OCI-M2 (cell line): ENCODE data around the gene LRRC8A.
"Not testable (repeated sequence)": the region's sequence is repeated elsewhere in the genome, so short reads cannot be mapped to it uniquely, and the experiment has no call there.

ENCODE experiments used
- DNase-seq: peaks from one replicate; lab custom pipeline; 2025; ENCODE audit not compliant: unreplicated experiment; lab: John Stamatoyannopoulos, UW

The LRRC8A gene

GRCh38 chr9:128863647-128864046, 18.3 kb upstream of the LRRC8A start:
- peak; percentile 40 for DNase-seq

GRCh38 chr9:128870128-128870940, 11.6 kb upstream of the LRRC8A start:
- DNase-seq = no peak

- DNase-seq = not testable (repeated sequence)
Measured at GRCh38 chr9:128870941-128871265, 11.0 kb upstream of the LRRC8A start.

GRCh38 chr9:128877852-128878251, 4.1 kb upstream of the LRRC8A start:
- DNase-seq = no peak

GRCh38 chr9:128882677-128883603, 1.0 kb downstream of the LRRC8A start:
- peak; percentile 11 for DNase-seq

- no peak for DNase-seq
Measured at GRCh38 chr9:128884164-128884563, 2.2 kb downstream of the LRRC8A start.

- no peak for DNase-seq
Measured at GRCh38 chr9:128885376-128885775, 3.4 kb downstream of the LRRC8A start.

- no peak for DNase-seq
Measured at GRCh38 chr9:128885798-128886197, 3.9 kb downstream of the LRRC8A start.

- DNase-seq = no peak
Measured at GRCh38 chr9:128886211-128886891, 4.4 kb downstream of the LRRC8A start.

GRCh38 chr9:128887049-128887448, 5.1 kb downstream of the LRRC8A start:
- no peak for DNase-seq

- DNase-seq = no peak
Measured at GRCh38 chr9:128887914-128888350, 6.0 kb downstream of the LRRC8A start.

- no peak for DNase-seq
Measured at GRCh38 chr9:128891321-128892220, 9.6 kb downstream of the LRRC8A start.

GRCh38 chr9:128892221-128892921, 10.4 kb downstream of the LRRC8A start:
- no peak for DNase-seq

GRCh38 chr9:128893354-128893753, 11.4 kb downstream of the LRRC8A start:
- no peak for DNase-seq

- no peak for DNase-seq
Measured at GRCh38 chr9:128894764-128895163, 12.8 kb downstream of the LRRC8A start.

- no peak for DNase-seq
Measured at GRCh38 chr9:128895556-128895955, 13.6 kb downstream of the LRRC8A start.

GRCh38 chr9:128898382-128898781, 16.4 kb downstream of the LRRC8A start:
- no peak for DNase-seq

GRCh38 chr9:128898845-128899565, 17.1 kb downstream of the LRRC8A start:
- DNase-seq = no peak
